ENCODE measurements around the gene FAM174C. TPM values are rescaled to one million over a fixed set of nuclear protein-coding genes. Genes with fewer than 3 reads are reported as not detected.
A peak's percentile ranks its signal among the peaks of the same experiment; 100 is the strongest.

The FAM174C gene
- total and polyA plus RNA-seq, 2 donors from 2014 or later = 35.3 to 94.7 TPM

GRCh38 chr19:1253514-1254080 is 21.7 kb upstream of the FAM174C start:
- Histone ChIP-seq H3K4me1 (ENCODE audit: control insufficient read depth in 2 of 3, insufficient read depth in 2 of 3, low read depth in 1 of 3, low read length in 3 of 3) (peaks cover 0 to 45% (median 6%) of the 10 kb centered on the region in 3 donors), H3K9me3 (ENCODE audit: control insufficient read depth in 2 of 3, insufficient read depth in 1 of 3, low read length in 3 of 3) (no peaks in the 10 kb centered on the region), H3K4me3 (ENCODE audit: low read length in 3 of 3) (peak overlapping the region in 1 of 3 donors; percentile 54), H3K9ac (ENCODE audit: low read length in 3 of 3) (peak overlapping the region in 1 of 3 donors; percentile 73), H3K27me3 (ENCODE audit: control insufficient read depth, insufficient read depth, low read length) (no peaks in the 10 kb centered on the region), H3K36me3 (ENCODE audit: control insufficient read depth in 2 of 3, insufficient read depth in 3 of 3, low read length in 3 of 3) (peaks cover 5 to 34% (median 17%) of the 10 kb centered on the region in 3 donors), H3K27ac (ENCODE audit: low read depth in 2 of 2, low read length in 2 of 2) (peak overlapping the region; percentile 97)
- intact Hi-C loops (cut with DNase I) = no loop called here
- DNase-seq (peak in 2 of 5 donors; percentile 69 to 90), FAIRE-seq (no peak)
- no peak for TF ChIP-seq CTCF (IDR thresholded peaks at IDR 0.05; ENCODE audit: borderline replicate concordance, extremely low read depth, insufficient read depth)

GRCh38 chr19:1254081-1254527 is 21.2 kb upstream of the FAM174C start:
- no peak for FAIRE-seq
- TF ChIP-seq CTCF (IDR thresholded peaks at IDR 0.05; ENCODE audit: borderline replicate concordance, extremely low read depth, insufficient read depth) = no peak
- Histone ChIP-seq H3K4me3 (ENCODE audit: low read length in 3 of 3) (no peak overlapping the region), H3K9me3 (ENCODE audit: control insufficient read depth in 2 of 3, insufficient read depth in 1 of 3, low read length in 3 of 3) (no peaks in the 10 kb centered on the region), H3K27ac (ENCODE audit: low read depth in 2 of 2, low read length in 2 of 2) (peak overlapping the region; percentile 97), H3K4me1 (ENCODE audit: control insufficient read depth in 2 of 3, insufficient read depth in 2 of 3, low read depth in 1 of 3, low read length in 3 of 3) (peaks cover 0 to 48% (median 10%) of the 10 kb centered on the region in 3 donors), H3K36me3 (ENCODE audit: control insufficient read depth in 2 of 3, insufficient read depth in 3 of 3, low read length in 3 of 3) (peaks cover 5 to 34% (median 17%) of the 10 kb centered on the region in 3 donors), H3K27me3 (ENCODE audit: control insufficient read depth, insufficient read depth, low read length) (no peaks in the 10 kb centered on the region), H3K9ac (ENCODE audit: low read length in 3 of 3) (peak overlapping the region in 1 of 3 donors; percentile 62)
- intact Hi-C loops (cut with DNase I) = no loop called here
- DNase-seq = peak in 1 of 5 donors; percentile 90

- Histone ChIP-seq H3K27ac (ENCODE audit: low read depth in 2 of 2, low read length in 2 of 2) (peak overlapping the region; percentile 97), H3K4me1 (ENCODE audit: control insufficient read depth in 2 of 3, insufficient read depth in 2 of 3, low read depth in 1 of 3, low read length in 3 of 3) (peaks cover 0 to 54% (median 15%) of the 10 kb centered on the region in 3 donors), H3K27me3 (ENCODE audit: control insufficient read depth, insufficient read depth, low read length) (no peaks in the 10 kb centered on the region), H3K4me3 (ENCODE audit: low read length in 3 of 3) (no peak overlapping the region), H3K9ac (ENCODE audit: low read length in 3 of 3) (peak overlapping the region in 2 of 3 donors; percentile 2 to 62), H3K36me3 (ENCODE audit: control insufficient read depth in 2 of 3, insufficient read depth in 3 of 3, low read length in 3 of 3) (peaks cover 5 to 34% (median 17%) of the 10 kb centered on the region in 3 donors), H3K9me3 (ENCODE audit: control insufficient read depth in 2 of 3, insufficient read depth in 1 of 3, low read length in 3 of 3) (no peaks in the 10 kb centered on the region)
- TF ChIP-seq CTCF (IDR thresholded peaks at IDR 0.05; ENCODE audit: borderline replicate concordance, extremely low read depth, insufficient read depth) = no peak
- no peak for DNase-seq
- intact Hi-C loops (cut with DNase I) = no loop called here
- no peak for FAIRE-seq
These were observed 20.7 kb upstream of the FAM174C start for GRCh38 chr19:1254530-1255185.

Data from kidney (tissue), 14 donors.